Prostate gland (tissue), 2 donors: ENCODE measurements around the gene ING3. TPM values are rescaled to one million over a fixed set of nuclear protein-coding genes. Genes with fewer than 3 reads are reported as not detected.

Experiments
- DNase-seq: peaks from one replicate; pipeline ENCODE4 v3.0.0-alpha.2; 2019; ENCODE audit warnings: low spot score
- H3K27ac ChIP-seq, 2 donors: fragments of 200-600 bp; sonication (generic); 2 replicates each; pipeline ENCODE4 v1.5.1; 2017 to 2019
- H3K27me3 ChIP-seq: fragments of 200-600 bp; sonication (generic); replicated peaks from 2 replicates; pipeline ENCODE4 v1.5.1; 2019; ENCODE audit not compliant: insufficient read depth
- H3K36me3 ChIP-seq, 2 donors: fragments of 200-600 bp; sonication (generic); 1 replicate in 1 of 2; 2 replicates in 1 of 2; pipeline versions ENCODE4 v1.5.1 to v1.8.1; 2017 to 2019
- H3K4me1 ChIP-seq: fragments of 200-600 bp; sonication (generic); replicated peaks from 2 replicates; pipeline ENCODE4 v1.5.1; 2019
- H3K4me3 ChIP-seq, 2 donors: fragments of 200-600 bp; sonication (generic); 2 replicates each; pipeline ENCODE4 v1.5.1; 2017 to 2019
- H3K9me3 ChIP-seq: fragments of 200-600 bp; sonication (generic); 2 replicates; pipeline ENCODE4 v1.5.1; 2017
- POLR2A ChIP-seq: fragments of 450-650 bp; IDR thresholded peaks from one replicate; pipeline ENCODE4 v1.6.1; 2016; ENCODE audit warnings: antibody characterized with exemption, mild to moderate bottlenecking
- POLR2AphosphoS5 ChIP-seq: sonication (generic); formaldehyde crosslinking; IDR thresholded peaks from one replicate; pipeline ENCODE4 v1.6.1; 2017; ENCODE audit warnings: antibody characterized with exemption
- WGBS: methylation state at CpG from one replicate; pipeline ENCODE4 v1.1.5; 2018; 5-methylcytosine and 5-hydroxymethylcytosine counted together
- intact Hi-C: fragments of 100-400 bp; cut with DNase I; formaldehyde crosslinking; loops from one replicate; pipeline ENCODE4 v1.14.2; 2022
- total RNA-seq, 2 donors: library from RNA; depleted of rRNA; stranded (reverse); fragments of >200 nt; gene quantifications; one replicate each; pipeline ENCODE4 v1.1.0, GENCODE V29; 2016
- TF ChIP-seq, protein P1 (sequence below), 4 experiments: fragments of 200-600 bp in 2 of 4; fragments of 450-650 bp in 2 of 4; sonication (generic) in 2 of 4; IDR thresholded peaks; 1 replicate in 3 of 4; 2 replicates in 1 of 4; pipeline ENCODE4 v1.5.1; 2016 to 2019; ENCODE audit warnings: antibody characterized with exemption in 4 of 4, mild to moderate bottlenecking in 2 of 4, moderate library complexity in 2 of 4

Gene ING3
- total RNA-seq, 2 donors from 2014 or later: 12.4 to 20.8 TPM

DNA sequence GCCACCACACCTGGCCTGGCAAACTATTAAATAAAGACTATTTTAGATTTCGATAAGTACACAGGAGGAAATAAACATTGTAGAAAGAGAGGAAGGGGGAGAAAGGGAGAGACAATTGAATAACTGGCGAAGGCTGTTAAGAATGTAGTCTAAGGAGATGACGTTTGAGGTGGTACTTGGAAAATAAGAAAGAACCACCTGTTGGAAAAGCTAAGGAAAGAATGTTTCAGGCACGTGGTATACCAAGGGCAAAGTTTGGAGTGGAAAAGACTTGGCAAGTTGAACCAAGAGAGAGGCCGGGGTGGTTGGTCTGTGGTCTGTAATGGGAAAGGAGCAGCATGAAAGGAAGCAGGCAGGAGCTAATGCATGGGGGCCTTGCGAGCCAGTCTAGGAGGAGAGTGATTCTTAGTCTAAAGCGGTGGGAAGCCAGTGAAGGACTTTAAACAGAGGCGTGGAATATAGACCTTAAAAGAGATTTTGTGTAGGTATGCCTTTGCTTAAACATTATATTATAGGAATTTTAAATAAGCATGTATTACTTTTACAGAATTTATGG, 9.4 kb downstream of the ING3 start:
- 93% methylated on average over 8 of the region's 8 CpGs for WGBS
- H3K4me1 ChIP-seq: no peaks in the 10 kb centered on the region
- no peak for DNase-seq
- no peak for TF ChIP-seq POLR2A
- TF ChIP-seq, protein P1, sequence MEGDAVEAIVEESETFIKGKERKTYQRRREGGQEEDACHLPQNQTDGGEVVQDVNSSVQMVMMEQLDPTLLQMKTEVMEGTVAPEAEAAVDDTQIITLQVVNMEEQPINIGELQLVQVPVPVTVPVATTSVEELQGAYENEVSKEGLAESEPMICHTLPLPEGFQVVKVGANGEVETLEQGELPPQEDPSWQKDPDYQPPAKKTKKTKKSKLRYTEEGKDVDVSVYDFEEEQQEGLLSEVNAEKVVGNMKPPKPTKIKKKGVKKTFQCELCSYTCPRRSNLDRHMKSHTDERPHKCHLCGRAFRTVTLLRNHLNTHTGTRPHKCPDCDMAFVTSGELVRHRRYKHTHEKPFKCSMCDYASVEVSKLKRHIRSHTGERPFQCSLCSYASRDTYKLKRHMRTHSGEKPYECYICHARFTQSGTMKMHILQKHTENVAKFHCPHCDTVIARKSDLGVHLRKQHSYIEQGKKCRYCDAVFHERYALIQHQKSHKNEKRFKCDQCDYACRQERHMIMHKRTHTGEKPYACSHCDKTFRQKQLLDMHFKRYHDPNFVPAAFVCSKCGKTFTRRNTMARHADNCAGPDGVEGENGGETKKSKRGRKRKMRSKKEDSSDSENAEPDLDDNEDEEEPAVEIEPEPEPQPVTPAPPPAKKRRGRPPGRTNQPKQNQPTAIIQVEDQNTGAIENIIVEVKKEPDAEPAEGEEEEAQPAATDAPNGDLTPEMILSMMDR (IDR thresholded peaks at IDR 0.05): no peak
- no peak for TF ChIP-seq POLR2AphosphoS5
- no peaks in the 10 kb centered on the region for H3K27me3 ChIP-seq
- no peak overlapping the region for H3K27ac ChIP-seq
- H3K4me3 ChIP-seq: no peak overlapping the region
- no peaks in the 10 kb centered on the region for H3K9me3 ChIP-seq
- H3K36me3 ChIP-seq: no peaks in the 10 kb centered on the region
- intact Hi-C loops: no loop called here

DNA sequence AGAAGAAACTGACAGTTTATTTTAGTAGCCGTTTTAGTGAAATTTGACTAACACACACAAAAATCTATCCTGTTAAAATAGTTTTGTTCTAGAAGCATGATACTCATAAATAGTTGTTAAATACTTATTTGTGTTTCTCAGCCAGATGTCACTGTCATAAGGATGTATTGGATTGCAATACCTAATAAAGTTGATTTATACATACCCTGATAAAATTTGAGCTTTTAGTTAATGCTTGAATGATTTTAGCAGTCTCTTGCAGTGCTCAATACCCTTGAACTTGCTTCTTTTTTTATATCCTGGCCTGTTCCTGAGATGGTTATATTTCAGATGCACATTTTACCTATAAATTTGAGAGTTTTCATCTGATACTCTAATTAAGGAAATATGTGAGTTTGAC, 10.1 kb downstream of the ING3 start:
- no peaks in the 10 kb centered on the region for H3K27me3 ChIP-seq
- no peak overlapping the region for H3K4me3 ChIP-seq
- no peak for DNase-seq
- no peaks in the 10 kb centered on the region for H3K4me1 ChIP-seq
- no peaks in the 10 kb centered on the region for H3K36me3 ChIP-seq
- intact Hi-C loops: no loop called here
- 33% methylated on average over 1 of the region's 1 CpG for WGBS
- no peak overlapping the region for H3K27ac ChIP-seq
- no peak for TF ChIP-seq POLR2A
- TF ChIP-seq, protein P1 (IDR thresholded peaks at IDR 0.05): no peak
- TF ChIP-seq POLR2AphosphoS5: no peak
- H3K9me3 ChIP-seq: no peaks in the 10 kb centered on the region

DNA sequence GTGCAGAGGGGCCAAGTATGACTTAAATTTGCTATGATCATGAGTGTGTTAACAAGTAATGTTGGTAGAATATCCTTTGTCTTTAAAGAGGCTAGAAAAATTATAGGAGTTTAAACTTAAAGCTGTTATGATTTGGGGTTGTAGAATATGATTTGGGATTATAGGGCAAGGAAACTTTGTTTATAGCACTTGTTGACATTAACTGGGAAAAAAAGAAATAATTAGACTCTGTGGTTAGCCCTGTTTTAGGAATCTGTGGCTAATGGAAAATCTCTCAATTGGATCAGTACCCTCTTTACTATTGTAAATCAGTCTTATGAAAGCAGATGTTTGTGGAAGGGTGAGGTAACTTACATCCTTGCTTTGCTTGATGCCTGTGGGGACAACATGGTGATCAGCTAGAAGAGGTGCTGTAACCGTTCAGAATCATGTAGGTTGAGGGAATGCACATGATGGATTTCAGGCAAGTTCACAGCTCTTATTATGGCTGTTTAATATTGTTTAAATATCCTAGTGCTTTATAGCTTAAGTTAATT, 11.1 kb downstream of the ING3 start:
- Histone ChIP-seq H3K36me3 (no peaks in the 10 kb centered on the region), H3K27me3 (no peaks in the 10 kb centered on the region), H3K4me1 (no peaks in the 10 kb centered on the region), H3K4me3 (no peak overlapping the region), H3K9me3 (no peaks in the 10 kb centered on the region), H3K27ac (no peak overlapping the region)
- intact Hi-C loops: no loop called here
- TF ChIP-seq POLR2AphosphoS5: no peak
- TF ChIP-seq POLR2A: no peak
- TF ChIP-seq, protein P1 (IDR thresholded peaks at IDR 0.05): no peak
- no peak for DNase-seq
- WGBS: 79% methylated on average over 1 of the region's 1 CpG

DNA sequence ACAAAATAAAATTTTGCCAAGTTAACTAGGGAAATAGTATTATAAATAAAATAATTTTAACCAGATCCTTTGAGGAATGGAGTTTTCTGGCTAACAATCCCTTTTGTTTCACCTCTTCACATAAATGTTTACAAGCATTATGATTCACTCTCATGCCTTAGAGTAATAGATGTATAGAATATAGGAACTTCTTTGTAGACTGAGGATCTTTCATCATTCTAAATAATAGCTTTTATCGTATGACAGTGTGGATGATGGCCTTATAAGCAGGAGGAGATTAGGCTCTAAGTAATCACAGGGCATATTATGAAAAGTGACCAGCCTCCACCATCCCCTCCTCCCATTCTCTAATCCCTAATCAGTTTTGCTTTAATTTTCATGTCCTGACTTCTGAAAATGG, 13.5 kb downstream of the ING3 start:
- intact Hi-C loops: no loop called here
- H3K4me1 ChIP-seq: peaks cover 2% of the 10 kb centered on the region
- no peaks in the 10 kb centered on the region for H3K27me3 ChIP-seq
- no peaks in the 10 kb centered on the region for H3K9me3 ChIP-seq
- DNase-seq: no peak
- TF ChIP-seq, protein P1 (IDR thresholded peaks at IDR 0.05): no peak
- TF ChIP-seq POLR2AphosphoS5 (no peak), POLR2A (no peak)
- H3K27ac ChIP-seq: no peak overlapping the region
- WGBS: 87% methylated on average over 1 of the region's 1 CpG
- H3K36me3 ChIP-seq: no peaks in the 10 kb centered on the region
- no peak overlapping the region for H3K4me3 ChIP-seq

DNA sequence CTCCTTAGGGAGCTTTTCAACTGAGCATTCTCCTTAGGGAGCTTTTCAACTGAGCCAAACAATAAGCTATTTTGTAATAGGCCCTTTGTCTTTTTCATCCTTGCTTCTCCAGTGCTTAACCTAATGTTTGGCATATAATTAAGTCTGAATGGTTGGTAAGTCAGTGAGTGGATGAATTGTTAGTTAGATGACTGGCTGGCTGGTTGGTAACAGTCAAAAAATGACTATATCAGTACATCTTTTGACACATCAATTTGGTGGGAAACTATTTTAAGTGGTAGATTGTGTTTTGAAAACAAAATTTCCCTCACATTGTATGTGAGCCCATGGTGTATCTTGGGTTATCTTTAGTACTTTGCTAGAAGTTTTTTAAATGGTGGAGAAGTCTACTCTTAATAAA, 16.4 kb downstream of the ING3 start:
- Histone ChIP-seq H3K36me3 (no peaks in the 10 kb centered on the region), H3K4me1 (peaks cover 2% of the 10 kb centered on the region), H3K4me3 (no peak overlapping the region), H3K27me3 (no peaks in the 10 kb centered on the region), H3K27ac (no peak overlapping the region), H3K9me3 (no peaks in the 10 kb centered on the region)
- no peak for DNase-seq
- intact Hi-C loops: no loop called here
- TF ChIP-seq, protein P1 (IDR thresholded peaks at IDR 0.05): no peak
- TF ChIP-seq POLR2AphosphoS5 (no peak), POLR2A (no peak)
